ENCODE measurements around the gene DEAF1.

DEAF1 gene

DNA sequence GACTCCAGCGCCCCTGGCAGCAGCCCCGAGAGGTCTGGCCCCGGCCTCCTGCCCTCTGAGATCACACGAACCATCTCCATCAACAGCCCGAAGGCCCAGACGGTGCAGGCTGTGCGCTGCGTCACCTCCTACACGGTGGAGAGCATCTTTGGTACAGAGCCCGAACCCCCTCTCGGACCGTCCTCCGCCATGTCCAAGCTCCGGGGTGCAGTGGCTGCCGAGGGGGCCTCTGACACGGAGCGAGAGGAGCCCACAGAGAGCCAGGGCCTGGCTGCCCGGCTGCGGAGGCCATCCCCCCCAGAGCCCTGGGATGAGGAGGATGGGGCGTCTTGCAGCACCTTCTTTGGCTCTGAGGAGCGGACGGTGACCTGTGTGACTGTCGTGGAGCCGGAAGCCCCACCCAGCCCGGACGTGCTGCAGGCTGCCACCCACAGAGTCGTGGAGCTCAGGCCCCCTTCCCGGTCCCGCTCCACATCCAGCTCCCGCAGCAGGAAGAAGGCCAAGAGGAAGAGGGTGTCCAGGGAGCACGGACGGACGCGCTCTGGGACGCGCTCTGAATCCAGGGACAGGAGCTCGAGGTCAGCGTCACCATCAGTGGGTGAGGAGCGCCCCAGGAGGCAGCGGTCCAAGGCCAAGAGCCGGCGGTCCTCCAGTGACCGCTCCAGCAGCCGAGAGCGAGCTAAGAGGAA, 86.9 kb downstream of the DEAF1 start:
- TF ChIP-seq EZH2phosphoT487 (IDR thresholded peaks at IDR 0.05; ENCODE audit: borderline replicate concordance) = no peak
- no peak for TF ChIP-seq CTCF (conservative IDR thresholded peaks at IDR 0.05; ENCODE audit: low read length)
- H3K9me3 ChIP-seq (ENCODE audit: insufficient read depth, low read depth, low read length) = no peaks in the 10 kb centered on the region
- no peaks in the 10 kb centered on the region for H3K4me1 ChIP-seq (ENCODE audit: insufficient read depth, low read length, poor library complexity, severe bottlenecking)
- H3K27me3 ChIP-seq (ENCODE audit: insufficient read depth, low read length, poor library complexity, severe bottlenecking) = no peaks in the 10 kb centered on the region
- H3K36me3 ChIP-seq (ENCODE audit: insufficient read depth, low read length) = peaks cover 96% of the 10 kb centered on the region; the same call in 1 of the 2 replicates
- no peak overlapping the region for H2AFZ ChIP-seq (ENCODE audit: low read length)
- H3K9me2 ChIP-seq (replicated peaks; ENCODE audit: low read depth, low read length) = no peaks in the 10 kb centered on the region
- H3K4me3 ChIP-seq (ENCODE audit: low read length, poor library complexity, severe bottlenecking) = no peak overlapping the region
- H4K20me1 ChIP-seq (ENCODE audit: insufficient read depth, low read length, poor library complexity, severe bottlenecking) = peaks cover 8% of the 10 kb centered on the region
- H3K79me2 ChIP-seq (ENCODE audit: insufficient read depth, low read length) = no peaks in the 10 kb centered on the region
- H3K4me2 ChIP-seq (ENCODE audit: low read depth, low read length, poor library complexity, severe bottlenecking) = no peak overlapping the region
- H3F3A ChIP-seq (ENCODE audit: low read depth) = no peaks in the 10 kb centered on the region
- H3K9ac ChIP-seq (ENCODE audit: low read depth, low read length, poor library complexity, severe bottlenecking) = no peak overlapping the region

DNA sequence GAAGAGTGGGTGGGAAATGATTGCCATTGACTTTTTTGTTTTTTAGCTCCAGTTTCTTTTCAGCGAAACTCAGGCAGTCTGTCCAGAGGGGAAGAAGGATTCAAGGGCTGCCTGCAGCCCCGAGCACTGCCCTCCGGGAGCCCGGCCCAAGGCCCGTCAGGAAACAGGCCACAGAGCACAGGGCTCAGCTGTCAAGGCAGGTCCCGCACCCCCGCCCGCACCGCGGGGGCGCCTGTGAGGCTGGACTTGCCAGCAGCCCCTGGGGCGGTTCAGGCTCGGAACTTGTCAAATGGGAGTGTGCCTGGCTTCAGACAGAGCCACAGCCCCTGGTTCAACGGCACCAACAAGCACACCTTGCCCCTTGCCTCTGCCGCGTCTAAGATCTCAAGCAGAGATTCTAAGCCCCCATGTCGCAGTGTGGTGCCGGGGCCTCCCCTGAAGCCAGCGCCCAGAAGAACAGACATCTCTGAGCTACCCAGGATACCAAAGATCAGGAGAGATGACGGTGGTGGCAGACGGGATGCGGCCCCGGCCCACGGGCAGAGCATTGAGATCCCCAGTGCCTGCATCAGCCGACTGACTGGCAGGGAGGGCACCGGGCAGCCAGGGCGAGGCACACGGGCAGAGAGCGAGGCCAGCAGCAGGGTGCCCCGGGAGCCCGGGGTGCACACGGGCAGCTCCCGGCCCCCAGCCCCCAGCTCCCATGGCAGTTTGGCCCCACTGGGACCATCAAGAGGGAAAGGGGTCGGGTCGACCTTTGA, 87.8 kb downstream of the DEAF1 start:
- no peak overlapping the region for H3K4me2 ChIP-seq (ENCODE audit: low read depth, low read length, poor library complexity, severe bottlenecking)
- no peaks in the 10 kb centered on the region for H3K79me2 ChIP-seq (ENCODE audit: insufficient read depth, low read length)
- peaks cover 97% of the 10 kb centered on the region; the same call in 1 of the 2 replicates for H3K36me3 ChIP-seq (ENCODE audit: insufficient read depth, low read length)
- no peaks in the 10 kb centered on the region for H3F3A ChIP-seq (ENCODE audit: low read depth)
- H3K9me3 ChIP-seq (ENCODE audit: insufficient read depth, low read depth, low read length) = no peaks in the 10 kb centered on the region
- no peaks in the 10 kb centered on the region for H4K20me1 ChIP-seq (ENCODE audit: insufficient read depth, low read length, poor library complexity, severe bottlenecking)
- no peaks in the 10 kb centered on the region for H3K9me2 ChIP-seq (replicated peaks; ENCODE audit: low read depth, low read length)
- H3K4me1 ChIP-seq (ENCODE audit: insufficient read depth, low read length, poor library complexity, severe bottlenecking) = no peaks in the 10 kb centered on the region
- H3K4me3 ChIP-seq (ENCODE audit: low read length, poor library complexity, severe bottlenecking) = no peak overlapping the region
- no peak overlapping the region for H2AFZ ChIP-seq (ENCODE audit: low read length)
- no peaks in the 10 kb centered on the region for H3K27me3 ChIP-seq (ENCODE audit: insufficient read depth, low read length, poor library complexity, severe bottlenecking)
- no peak for TF ChIP-seq EZH2phosphoT487 (IDR thresholded peaks at IDR 0.05; ENCODE audit: borderline replicate concordance)
- TF ChIP-seq CTCF (conservative IDR thresholded peaks at IDR 0.05; ENCODE audit: low read length) = no peak
- no peak overlapping the region for H3K9ac ChIP-seq (ENCODE audit: low read depth, low read length, poor library complexity, severe bottlenecking)

- H3K27me3 ChIP-seq (ENCODE audit: insufficient read depth, low read length, poor library complexity, severe bottlenecking) = no peaks in the 10 kb centered on the region
- no peak overlapping the region for H3K4me3 ChIP-seq (ENCODE audit: low read length, poor library complexity, severe bottlenecking)
- TF ChIP-seq EZH2phosphoT487 (IDR thresholded peaks at IDR 0.05; ENCODE audit: borderline replicate concordance) = no peak
- no peak overlapping the region for H3K9ac ChIP-seq (ENCODE audit: low read depth, low read length, poor library complexity, severe bottlenecking)
- H4K20me1 ChIP-seq (ENCODE audit: insufficient read depth, low read length, poor library complexity, severe bottlenecking) = no peaks in the 10 kb centered on the region
- H3K4me2 ChIP-seq (ENCODE audit: low read depth, low read length, poor library complexity, severe bottlenecking) = no peak overlapping the region
- H3K9me2 ChIP-seq (replicated peaks; ENCODE audit: low read depth, low read length) = no peaks in the 10 kb centered on the region
- no peaks in the 10 kb centered on the region for H3K4me1 ChIP-seq (ENCODE audit: insufficient read depth, low read length, poor library complexity, severe bottlenecking)
- no peaks in the 10 kb centered on the region for H3K79me2 ChIP-seq (ENCODE audit: insufficient read depth, low read length)
- no peak overlapping the region for H2AFZ ChIP-seq (ENCODE audit: low read length)
- no peaks in the 10 kb centered on the region for H3F3A ChIP-seq (ENCODE audit: low read depth)
- H3K9me3 ChIP-seq (ENCODE audit: insufficient read depth, low read depth, low read length) = no peaks in the 10 kb centered on the region
- H3K36me3 ChIP-seq (ENCODE audit: insufficient read depth, low read length) = peaks cover 97% of the 10 kb centered on the region; the same call in 1 of the 2 replicates
Measured at GRCh38 chr11:606245-606644, 88.8 kb downstream of the DEAF1 start.
